Activated CD4-positive, alpha-beta T cell treated with anti-CD3 and anti-CD28 coated beads, Interleukin-10, Interleukin-2, amounts not matched to agents 100 ng/mL and 50 ng/mL, durations not matched to agents 16 hours and 8 hours (primary cell): ENCODE measurements around the gene IPO4.
"Not testable (repeated sequence)": the region's sequence is repeated elsewhere in the genome, so short reads cannot be mapped to it uniquely, and the experiment has no call there.

Experiments used
- DNase-seq: peaks from one replicate; pipeline ENCODE4 v3.0.0-alpha.2; 2020

IPO4 gene, protein sequence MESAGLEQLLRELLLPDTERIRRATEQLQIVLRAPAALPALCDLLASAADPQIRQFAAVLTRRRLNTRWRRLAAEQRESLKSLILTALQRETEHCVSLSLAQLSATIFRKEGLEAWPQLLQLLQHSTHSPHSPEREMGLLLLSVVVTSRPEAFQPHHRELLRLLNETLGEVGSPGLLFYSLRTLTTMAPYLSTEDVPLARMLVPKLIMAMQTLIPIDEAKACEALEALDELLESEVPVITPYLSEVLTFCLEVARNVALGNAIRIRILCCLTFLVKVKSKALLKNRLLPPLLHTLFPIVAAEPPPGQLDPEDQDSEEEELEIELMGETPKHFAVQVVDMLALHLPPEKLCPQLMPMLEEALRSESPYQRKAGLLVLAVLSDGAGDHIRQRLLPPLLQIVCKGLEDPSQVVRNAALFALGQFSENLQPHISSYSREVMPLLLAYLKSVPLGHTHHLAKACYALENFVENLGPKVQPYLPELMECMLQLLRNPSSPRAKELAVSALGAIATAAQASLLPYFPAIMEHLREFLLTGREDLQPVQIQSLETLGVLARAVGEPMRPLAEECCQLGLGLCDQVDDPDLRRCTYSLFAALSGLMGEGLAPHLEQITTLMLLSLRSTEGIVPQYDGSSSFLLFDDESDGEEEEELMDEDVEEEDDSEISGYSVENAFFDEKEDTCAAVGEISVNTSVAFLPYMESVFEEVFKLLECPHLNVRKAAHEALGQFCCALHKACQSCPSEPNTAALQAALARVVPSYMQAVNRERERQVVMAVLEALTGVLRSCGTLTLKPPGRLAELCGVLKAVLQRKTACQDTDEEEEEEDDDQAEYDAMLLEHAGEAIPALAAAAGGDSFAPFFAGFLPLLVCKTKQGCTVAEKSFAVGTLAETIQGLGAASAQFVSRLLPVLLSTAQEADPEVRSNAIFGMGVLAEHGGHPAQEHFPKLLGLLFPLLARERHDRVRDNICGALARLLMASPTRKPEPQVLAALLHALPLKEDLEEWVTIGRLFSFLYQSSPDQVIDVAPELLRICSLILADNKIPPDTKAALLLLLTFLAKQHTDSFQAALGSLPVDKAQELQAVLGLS

DNA sequence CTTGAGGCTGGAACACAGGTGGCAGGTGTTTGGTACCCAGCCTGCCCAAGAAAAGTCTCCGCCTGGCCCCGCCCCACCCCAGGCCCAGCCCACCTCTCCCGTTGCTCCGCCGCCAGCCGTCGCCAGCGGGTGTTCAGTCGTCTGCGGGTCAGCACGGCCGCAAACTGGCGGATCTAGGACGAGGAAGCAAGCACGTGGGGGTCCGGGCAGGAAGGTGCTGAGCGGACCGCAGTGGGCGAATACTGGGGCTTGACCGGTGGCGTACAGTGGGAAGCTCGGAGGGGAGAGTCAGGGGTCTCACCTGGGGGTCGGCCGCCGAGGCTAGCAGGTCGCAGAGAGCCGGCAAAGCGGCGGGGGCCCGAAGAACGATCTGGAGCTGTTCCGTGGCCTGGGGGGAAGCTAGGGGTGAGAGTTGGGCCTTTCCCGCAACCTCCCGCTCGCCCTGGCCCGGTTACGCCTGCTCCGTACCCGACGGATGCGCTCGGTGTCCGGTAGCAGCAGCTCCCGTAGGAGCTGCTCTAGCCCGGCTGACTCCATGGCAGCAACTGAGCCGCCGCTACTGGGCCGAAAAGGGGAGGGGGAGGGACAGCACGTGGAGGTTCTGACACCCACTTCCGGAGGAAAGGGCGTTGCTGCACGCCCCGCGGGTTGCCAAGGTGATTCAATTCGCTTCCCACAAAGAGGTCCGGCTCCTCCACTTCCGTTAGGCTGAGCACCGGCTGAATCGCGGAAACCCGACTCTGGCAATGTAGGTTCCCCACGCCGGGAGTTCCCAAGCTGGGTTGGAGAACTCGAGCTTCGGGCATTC lies at the start of gene IPO4:
Gene IPO4, minus strand, starts transcription at position 566 of the 808 bp plus-strand sequence. Its CDS starts 29 bp downstream, at position 537.
- DNase-seq: peak; percentile 98

DNA sequence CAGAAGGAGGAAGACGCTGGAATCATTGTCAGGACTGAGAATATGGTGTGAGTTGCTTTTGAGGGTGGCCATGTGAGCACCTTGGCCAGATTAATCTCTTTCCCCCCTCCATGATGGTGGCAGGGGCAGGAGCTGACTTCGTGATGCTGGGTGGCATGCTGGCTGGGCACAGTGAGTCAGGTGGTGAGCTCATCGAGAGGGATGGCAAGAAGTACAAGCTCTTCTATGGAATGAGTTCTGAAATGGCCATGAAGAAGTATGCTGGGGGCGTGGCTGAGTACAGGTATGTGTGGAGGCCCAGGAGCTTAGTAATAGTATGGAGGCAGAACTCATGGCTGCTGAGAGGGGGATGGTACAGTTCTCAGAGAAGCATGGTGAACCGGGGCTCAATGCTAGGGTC lies 49.5 kb upstream of the IPO4 start:
- DNase-seq: no peak

DNA sequence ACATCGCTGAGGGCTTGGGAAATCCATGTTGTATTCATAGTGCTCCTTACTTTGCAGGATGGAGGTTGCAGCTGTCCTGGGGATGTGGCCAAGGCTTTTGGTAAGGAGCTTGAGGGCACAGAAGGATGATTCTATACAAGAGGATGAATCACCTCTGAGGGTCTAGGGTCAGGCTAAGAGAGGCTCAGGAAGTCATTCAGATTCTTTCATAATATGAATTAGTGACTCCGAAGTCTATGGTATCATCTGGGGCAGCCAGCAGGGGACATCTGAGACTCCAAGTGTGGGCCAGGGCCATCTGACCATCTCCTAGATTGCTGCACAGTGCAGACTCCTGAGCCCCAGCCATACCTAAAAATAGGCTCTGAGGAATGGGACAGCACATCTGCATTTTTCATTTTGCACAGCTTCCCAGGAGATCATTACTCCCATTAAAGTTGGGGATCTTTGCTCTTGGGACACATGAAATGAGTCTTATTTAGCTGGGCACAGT lies 48.9 kb upstream of the IPO4 start:
- DNase-seq: no peak

DNA sequence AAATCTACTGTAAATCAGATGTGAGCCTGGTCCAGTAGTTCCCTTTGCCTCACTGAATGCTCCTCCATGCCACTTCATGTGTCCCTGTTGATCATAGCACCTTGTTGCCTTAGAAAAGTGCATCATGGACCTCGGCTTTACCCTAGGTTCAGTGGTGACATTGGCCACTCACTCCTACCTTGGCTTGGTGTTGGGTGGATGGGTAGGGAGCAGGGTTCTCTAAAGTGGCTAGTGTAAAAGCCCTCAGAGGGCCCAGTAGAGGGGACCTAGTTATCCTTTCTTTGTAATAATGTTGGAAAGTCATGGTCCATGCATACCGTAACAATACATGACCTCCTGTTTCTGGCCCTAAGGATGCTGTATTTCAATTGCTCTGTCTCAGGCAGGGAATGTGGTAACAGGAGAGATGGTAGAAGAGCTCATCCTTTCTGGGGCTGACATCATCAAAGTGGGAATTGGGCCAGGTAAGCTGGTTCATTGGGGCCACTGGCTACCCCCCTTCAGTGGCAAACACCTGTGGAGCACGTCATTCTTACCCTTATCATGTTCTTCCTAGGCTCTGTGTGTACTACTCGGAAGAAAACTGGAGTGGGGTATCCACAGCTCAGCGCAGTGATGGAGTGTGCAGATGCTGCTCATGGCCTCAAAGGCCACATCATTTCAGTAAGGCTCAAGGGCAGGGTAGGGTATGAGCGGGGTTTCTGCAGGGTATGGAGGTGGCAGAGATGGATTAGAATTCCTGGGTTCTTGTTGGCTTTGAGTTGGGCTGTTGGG lies 48.3 kb upstream of the IPO4 start:
- no peak for DNase-seq

DNA sequence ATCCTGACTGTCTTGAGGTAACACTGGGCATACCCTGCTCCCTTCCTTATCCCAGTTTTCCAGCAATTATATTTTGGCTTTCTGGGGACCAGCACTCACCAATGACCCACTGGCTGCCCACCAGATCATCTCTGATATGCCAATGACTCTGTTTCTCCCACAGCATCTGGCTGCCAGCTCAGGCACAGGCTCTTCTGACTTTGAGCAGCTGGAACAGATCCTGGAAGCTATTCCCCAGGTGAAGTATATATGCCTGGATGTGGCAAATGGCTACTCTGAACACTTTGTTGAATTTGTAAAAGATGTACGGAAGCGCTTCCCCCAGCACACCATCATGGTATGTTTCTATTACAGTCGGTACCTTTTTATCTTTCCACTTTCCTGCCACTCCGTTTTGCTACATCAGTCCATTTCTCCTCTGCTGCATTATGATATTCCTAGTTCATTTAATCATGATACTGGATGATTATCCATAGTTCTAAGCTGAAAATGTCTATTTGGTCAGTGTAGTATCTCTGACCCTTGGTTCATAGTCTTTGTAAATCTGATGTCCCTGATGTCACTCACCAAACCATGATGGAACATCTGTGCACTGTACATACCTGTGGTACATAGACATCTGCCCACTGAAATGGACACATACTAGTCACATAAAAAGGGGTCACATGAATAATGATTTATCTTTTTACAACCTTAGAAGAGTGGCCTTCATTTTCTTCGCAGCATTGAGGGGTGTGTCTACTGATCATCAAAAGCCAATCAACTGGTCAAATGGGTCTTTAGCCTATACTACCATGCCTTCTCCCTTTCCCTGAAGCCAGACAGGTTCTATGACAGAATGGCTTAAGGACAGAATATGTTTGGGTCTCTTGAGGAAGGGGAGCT lies 47.4 kb upstream of the IPO4 start:
- DNase-seq: no peak

DNA sequence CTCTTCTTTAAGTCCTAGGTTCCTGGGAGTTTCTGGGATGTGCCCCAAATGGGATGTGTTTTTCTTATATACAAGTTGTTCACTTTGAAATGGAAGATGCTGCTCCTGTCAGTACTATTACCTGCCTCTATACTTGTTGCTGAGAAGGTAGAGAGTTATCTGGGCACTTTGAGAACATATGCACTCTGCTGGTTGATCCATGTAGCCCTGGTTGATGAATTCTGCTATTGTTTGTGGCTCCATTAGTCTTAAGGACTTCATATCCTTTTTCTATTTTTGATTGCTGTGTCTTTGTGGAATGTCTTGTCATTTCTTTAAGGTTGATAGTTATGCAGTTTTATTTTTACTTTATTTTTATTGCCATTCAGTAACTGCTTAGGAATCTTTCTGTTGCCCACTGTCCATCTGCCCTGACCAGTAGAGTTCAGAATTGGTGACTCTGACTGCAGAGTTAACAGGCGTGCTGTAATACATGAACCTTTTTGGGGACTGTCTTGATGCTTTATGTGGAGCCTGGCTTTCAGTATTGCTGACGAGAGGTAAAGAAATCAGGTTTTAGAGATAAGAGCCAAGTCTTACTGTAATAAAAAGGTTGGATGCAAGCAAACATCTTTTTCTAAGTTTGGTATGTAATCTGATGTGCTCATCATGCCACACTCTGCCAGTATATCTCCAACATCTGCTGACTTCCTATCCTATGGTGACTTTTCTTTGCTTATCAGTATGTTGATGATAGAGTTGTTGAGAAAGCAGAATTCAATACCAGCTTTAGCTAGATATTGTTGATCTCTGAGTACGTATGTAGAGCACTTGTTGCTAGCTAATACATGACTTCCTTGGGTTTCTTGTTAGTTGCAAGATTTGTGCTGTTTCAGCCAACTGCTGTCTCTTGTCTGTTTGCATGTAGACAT lies 45.7 kb upstream of the IPO4 start:
- no peak for DNase-seq

DNA sequence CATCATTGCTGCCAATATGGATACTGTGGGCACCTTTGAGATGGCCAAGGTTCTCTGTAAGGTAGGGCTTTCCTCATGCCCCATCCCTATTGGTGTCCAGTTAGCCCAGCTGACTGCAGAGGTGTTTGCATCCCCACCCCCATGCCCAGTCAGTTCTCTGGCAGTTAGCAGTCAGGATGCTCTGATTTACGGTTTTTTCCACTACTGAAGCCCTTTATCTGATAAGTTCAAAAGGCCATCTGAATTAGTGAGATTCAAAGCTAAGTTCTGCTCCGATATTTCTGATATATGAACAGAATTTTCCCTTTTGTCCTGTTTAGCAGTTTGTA lies 44.9 kb upstream of the IPO4 start:
- peak; percentile 40 for DNase-seq

DNA sequence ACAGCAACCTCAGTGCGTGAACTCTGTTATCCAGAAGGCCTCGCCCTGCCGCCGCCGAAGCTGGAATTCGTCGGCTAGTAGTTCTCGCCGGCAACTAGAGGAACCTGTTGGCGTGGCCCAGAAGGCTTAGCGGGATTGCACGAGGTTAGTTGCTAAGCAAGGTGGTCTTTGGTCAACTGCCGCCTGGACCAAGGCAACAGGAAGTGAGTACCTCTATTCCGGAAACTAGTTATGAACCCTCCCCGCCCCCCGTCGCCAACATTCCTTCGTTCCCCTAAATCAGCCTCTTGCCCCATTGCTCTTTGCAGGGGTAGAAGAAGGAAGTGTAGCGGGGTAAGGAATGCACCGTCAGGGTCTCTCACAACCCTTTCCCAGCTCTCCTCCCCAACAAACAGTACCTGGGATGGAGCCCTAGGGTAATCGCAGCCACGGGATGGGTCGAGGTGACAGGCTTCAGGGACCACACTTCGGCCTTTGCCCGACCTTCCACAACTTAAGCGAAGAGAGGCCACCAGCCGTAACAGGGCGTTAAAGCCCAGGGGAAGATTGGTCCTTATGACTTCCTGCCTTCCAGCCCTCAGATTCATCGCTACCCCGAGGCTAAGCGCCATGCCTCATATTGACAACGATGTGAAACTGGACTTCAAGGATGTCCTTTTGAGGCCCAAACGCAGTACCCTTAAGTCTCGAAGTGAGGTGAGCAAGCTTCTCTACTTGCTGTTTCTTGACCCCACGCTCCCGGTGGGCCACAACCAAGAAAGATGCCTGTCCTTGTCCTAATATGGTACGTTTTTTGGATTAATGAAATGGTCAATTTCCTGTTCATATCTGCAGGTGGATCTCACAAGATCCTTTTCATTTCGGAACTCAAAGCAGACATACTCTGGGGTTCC lies 44.3 kb upstream of the IPO4 start, which contains the start of gene GMPR2:
Gene GMPR2, plus strand, starts transcription at position 285 of the 893 bp plus-strand sequence. Its CDS starts 325 bp downstream, at position 610.
- peak; percentile 18 for DNase-seq

DNA sequence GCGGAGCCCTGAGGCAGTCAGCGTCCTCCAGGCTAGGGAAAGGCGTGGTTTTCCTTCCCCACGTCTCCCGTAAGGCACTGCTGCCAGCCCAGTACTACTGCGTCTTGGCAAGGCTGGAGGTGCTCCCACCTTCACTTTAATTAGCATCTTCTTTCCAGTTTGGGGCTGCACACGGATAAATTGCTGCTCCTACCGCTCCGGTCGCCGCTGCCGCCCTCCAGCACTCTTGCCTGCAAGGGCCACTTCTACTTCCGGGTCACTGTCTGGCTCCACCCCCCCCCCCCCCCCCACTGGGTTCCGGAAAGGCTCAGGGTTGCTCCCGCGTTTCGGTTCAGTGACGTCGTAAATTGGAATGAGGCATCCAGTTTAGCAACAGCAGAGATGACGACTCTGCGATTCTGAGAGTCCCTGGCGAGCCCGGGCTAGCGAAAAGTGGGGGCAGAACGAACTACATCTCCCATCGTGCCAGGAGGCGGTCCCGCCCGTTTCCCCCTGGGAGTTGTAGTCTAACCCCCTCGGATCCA lies 43.6 kb upstream of the IPO4 start, which contains the start of gene NEDD8:
Gene NEDD8, minus strand, starts transcription at position 247 of the 524 bp plus-strand sequence. Its CDS starts 100 bp downstream, at position 147.
- DNase-seq: peak; percentile 96

DNA sequence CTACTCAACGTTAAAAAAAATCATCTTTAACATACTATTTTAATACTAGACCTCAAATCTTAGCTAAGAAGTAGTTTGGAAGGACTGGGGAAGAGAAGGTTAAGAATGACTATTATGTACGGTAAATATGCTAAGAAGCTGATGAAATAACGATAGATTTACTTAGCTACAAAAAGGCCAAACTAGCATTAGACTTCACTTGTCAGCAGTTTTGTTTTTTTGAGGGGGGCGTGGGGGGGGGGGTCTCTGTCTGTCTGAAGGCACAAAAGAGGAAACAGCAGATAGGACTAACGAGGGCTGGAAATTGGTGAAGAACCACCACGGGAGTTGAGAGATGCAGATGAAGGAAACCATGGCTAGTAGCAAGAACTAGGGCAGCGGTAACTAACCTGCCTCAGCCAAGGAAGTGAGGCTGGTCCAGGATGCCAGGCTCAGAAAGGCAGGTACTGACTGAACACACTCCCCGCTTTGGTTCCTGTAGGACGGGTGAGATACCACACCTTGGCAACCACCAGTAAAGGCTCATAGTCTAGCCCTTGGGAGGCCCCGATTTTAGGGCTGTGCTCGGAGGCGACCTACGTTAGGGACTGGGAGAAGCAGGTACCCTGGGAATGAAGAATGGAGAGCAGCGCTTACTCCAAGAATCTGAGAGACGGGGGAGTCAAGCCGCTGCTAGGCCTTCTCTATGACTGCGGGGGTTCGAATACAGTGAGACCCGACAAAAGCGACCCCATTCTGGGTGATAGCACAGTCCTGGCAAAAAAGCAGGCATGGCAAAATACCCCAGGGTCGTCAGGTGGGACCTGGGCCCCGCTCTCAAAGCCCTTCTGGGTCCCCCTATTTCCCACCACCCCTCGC lies 42.9 kb upstream of the IPO4 start:
- DNase-seq: peak; percentile 48

DNA sequence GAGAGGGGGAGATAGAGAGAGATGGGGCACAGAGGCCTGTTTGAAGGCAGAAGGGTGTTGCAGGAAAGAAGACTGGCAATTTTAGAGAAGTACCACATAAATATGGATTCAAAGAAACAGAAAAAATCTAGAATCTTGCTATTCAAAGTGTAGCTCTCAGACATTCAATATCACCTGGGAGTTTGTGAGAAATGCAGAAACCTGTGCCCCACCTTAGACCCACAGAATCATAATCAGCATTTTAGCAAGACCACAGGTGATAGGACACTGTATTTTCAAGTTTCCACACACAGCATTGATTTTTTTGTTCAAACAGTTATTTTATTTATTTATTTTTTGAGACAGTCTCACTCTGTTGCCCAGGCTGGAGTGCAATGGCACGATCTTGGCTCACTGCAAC lies 40.3 kb upstream of the IPO4 start:
- no peak for DNase-seq

DNA sequence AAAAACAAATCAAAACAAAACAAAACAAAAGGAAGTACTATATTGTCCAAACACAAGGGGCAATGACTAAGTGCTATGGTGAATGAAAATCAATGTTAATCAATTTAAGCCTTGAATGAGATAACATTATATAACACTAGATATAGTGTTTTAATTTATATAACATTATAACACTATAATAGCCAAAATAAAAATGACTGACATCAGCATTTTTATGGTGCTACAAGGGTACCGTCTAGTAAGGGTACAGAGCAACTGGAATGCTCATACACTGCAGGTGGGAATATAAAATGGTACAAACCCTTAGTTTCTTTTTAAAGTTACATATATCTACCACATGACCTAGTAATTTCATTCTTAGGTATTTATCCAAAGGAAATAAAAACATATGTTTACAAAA lies 37.9 kb upstream of the IPO4 start:
- DNase-seq: no peak

DNA sequence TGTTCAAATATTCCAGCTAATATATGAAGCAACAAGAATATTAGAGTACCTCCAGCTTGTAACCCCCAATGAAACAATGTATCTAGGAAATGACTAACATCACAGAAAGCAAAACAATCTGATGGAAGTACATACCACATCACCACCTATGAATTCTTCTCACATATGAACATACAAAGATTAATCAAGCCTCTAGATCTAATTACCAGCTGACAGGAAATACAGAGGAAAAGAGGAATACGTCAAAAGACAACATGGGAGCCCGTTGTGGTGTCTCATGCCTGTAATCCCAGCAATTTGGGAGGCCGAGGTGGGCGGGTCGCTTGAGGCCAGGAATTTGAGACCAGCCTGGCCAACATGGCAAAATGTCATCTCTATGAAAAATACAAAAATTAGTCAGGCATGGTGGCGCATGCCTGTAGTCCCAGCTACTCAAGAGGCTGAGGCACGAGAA lies 36.0 kb upstream of the IPO4 start:
- no peak for DNase-seq

DNA sequence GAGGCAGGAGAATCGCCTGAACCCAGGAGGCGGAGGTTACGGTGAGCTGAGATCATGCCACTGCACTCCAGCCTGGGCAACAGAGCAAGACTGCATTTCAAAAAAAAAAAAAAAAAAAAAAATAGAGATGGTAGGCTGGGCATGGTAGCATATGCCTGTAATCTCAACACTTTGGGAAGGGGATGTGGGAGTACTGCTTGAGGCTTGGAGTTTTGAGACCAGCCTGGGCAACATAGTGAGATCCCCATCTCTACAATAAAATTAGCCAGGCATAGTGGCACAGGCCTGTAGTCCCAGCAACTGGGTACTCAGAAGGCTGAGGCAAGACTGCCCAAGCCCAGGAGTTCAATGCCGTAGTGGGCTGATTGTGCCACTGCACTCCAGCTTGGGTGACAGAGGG lies 34.4 kb upstream of the IPO4 start:
- DNase-seq: not testable (repeated sequence)

DNA sequence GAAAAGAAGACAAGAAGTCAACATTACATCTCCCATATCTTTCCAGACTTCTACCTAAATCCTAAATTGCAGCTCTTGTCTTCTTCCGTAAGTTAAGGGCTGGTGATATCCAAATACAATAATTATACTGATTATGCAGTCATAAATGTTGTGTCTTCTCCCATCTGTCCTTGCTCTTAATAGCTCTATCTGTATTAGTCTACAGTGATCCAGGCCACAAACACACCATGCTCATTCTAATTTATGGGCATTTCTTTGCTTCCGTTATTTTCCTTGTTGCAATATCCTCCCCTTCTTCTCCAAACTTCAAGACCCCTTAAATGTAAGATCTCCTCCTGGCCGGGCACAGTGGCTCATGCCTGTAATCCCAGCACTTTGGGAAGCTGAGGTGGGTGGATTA lies 30.9 kb upstream of the IPO4 start:
- DNase-seq: no peak

DNA sequence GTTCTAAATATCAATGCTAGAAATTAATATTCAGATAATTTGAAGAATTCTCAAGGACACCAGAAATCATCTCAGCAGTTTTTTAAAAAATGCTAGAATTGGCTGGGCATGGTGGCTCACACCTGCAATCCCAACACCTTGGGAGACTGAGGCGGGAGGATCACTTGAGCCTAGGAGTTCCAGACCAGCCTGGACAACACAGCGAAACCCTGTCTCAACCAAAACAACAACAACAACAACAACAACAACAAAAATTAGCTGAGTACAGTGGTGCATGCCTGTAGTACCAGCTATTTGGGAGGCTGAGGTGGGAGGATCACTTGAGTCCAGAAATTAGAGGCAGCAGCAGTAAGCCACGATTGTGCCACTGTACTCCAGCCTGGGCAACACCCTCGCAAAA lies 30.5 kb upstream of the IPO4 start:
- DNase-seq: no peak

DNA sequence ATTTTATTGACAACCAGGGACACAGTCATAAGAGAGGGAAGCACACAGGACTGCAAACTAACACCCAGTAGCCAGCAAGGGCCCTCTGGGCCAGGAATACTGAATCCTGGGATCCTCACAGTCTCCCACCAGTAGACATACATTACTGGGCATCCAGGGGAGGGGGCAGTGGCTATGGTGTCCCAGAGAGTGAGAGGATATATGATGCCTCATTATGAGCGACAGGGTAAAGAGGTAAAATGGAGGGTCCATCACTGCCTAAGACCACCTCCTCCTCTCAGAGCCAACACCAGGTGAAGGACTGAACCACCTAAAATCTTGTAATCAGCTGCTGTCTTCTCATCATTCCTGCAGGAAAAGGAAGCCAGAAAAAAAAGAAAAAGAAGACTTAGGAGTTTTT lies 28.3 kb upstream of the IPO4 start:
- not testable (repeated sequence) for DNase-seq
